NK-92 (cell line): ENCODE measurements around the gene ACSL5.

Source experiments
- DNase-seq: peaks from one replicate; lab custom pipeline; 2025; ENCODE audit not compliant: unreplicated experiment; lab: John Stamatoyannopoulos, UW

ACSL5 gene

GRCh38 chr10:112409299-112409698 is 35.4 kb downstream of the ACSL5 start:
- no peak for DNase-seq

GRCh38 chr10:112409755-112410154 is 35.8 kb downstream of the ACSL5 start:
- DNase-seq = no peak

- no peak for DNase-seq
These were observed 38.8 kb downstream of the ACSL5 start for GRCh38 chr10:112412696-112413095.

GRCh38 chr10:112421731-112422130 is 47.8 kb downstream of the ACSL5 start:
- no peak for DNase-seq

GRCh38 chr10:112424651-112425050 is 50.7 kb downstream of the ACSL5 start:
- no peak for DNase-seq

GRCh38 chr10:112426111-112426510 is 52.2 kb downstream of the ACSL5 start:
- no peak for DNase-seq

GRCh38 chr10:112429147-112429546 is 55.2 kb downstream of the ACSL5 start:
- no peak for DNase-seq

GRCh38 chr10:112429654-112430230 is 55.8 kb downstream of the ACSL5 start:
- no peak for DNase-seq

GRCh38 chr10:112433136-112433535 is 59.2 kb downstream of the ACSL5 start:
- DNase-seq = no peak

- no peak for DNase-seq
These were observed 61.2 kb downstream of the ACSL5 start for GRCh38 chr10:112434988-112435619.

GRCh38 chr10:112438356-112438755 is 64.4 kb downstream of the ACSL5 start:
- no peak for DNase-seq

GRCh38 chr10:112441520-112441919 is 67.6 kb downstream of the ACSL5 start:
- no peak for DNase-seq

- DNase-seq = no peak
These were observed 68.1 kb downstream of the ACSL5 start for GRCh38 chr10:112442063-112442462.

GRCh38 chr10:112446055-112446854 is 72.3 kb downstream of the ACSL5 start:
- no peak for DNase-seq

GRCh38 chr10:112446855-112447619 is 73.1 kb downstream of the ACSL5 start, which contains the start of the genes VTI1A and ZDHHC6:
Gene VTI1A (plus strand): TSS chr10:112447215. CDS start chr10:112447374, 159 bp downstream.
Gene ZDHHC6 (minus strand): TSS chr10:112446914. CDS start chr10:112445436, 1,478 bp downstream.
- no peak for DNase-seq

- DNase-seq = no peak
These were observed 73.7 kb downstream of the ACSL5 start for GRCh38 chr10:112447620-112447928.

GRCh38 chr10:112448888-112449287 is 75.0 kb downstream of the ACSL5 start:
- DNase-seq = no peak

- DNase-seq = no peak
These were observed 81.2 kb downstream of the ACSL5 start for GRCh38 chr10:112454910-112455779.

- DNase-seq = no peak
These were observed 82.6 kb downstream of the ACSL5 start for GRCh38 chr10:112456533-112456932.

GRCh38 chr10:112460366-112460765 is 86.5 kb downstream of the ACSL5 start:
- no peak for DNase-seq
